ENCODE data around the gene KRTAP10-10.
"Not testable (repeated sequence)": the region's sequence is repeated elsewhere in the genome, so short reads cannot be mapped to it uniquely, and the experiment has no call there.

The KRTAP10-10 gene

DNA sequence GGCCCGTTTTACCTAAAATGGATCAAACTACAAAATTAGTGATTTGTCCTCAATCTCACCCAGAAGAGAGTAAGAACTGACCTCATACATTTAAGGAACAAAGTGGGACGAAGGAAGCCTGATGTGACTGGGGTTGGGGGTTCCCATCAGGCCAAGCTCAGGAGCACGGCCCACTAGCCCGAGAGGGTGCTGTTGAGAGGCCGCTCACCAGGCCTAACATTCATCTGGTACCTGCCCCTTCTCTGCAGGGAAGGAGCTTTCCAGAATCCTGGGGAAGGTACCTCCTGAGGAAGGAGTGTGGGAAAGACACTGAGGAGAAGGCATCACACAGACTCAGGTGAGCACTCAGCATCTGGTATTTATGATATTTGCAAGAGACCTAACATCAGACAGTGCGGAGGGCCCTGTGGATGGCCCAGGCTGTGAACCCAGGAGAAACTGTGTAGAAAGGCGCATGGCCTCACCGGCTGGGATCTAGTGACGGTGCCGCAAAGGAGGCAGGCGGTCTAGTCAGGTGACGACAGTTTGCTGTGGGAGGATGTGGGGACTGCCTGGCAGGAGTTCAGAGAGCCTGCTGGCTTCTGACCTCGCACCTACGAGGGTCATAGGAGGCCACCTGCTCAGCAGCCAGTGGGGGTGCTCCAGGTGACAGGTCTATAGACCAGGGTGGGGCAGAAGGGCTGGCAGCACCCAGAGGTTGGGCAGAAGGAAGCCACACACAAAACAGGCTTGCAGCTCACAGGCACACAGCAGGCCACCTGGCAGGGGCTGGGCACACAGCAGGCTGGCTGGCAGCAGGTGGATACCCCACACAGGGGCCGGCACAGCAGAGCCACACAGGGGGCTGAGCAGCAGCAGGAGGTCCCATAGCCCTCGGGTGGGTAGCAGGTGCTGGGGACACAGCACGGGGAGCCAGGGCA, 16.8 kb downstream of the KRTAP10-10 start:
- no peak for DNase-seq

DNA sequence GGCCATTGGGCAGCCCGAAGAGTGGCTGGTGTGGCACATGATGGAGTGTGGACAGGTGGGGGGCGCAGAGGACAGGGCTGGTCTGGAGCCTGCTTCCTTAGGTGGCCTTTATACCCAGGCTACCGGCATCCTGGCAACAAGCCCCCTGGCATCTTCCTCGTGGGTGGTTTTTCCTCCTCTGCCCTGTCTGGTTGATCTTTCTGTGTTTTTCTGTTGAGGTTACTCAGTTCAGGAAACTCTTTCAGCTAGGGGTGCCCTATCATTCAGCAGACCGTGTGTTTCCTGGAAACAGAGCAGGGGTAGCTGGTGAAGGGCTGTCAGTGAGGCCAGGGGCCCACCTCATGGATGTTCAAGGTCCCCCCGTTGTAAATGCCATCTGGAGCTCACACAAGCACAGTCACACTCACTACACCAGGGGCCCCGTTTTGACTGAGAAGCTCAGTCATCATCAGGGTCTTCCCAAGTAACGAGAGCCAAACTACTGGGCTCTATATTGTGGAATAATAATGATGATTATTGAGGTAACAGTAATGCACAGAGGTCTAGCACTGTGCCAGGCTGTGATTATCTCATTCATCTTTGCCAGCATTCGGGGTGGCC, 17.5 kb downstream of the KRTAP10-10 start, which contains the start of gene KRTAP12-4:
Gene KRTAP12-4, minus strand, starts transcription at position 84 of the 600 bp plus-strand sequence. Its CDS starts 45 bp downstream, at position 39.
- no peak for DNase-seq

DNA sequence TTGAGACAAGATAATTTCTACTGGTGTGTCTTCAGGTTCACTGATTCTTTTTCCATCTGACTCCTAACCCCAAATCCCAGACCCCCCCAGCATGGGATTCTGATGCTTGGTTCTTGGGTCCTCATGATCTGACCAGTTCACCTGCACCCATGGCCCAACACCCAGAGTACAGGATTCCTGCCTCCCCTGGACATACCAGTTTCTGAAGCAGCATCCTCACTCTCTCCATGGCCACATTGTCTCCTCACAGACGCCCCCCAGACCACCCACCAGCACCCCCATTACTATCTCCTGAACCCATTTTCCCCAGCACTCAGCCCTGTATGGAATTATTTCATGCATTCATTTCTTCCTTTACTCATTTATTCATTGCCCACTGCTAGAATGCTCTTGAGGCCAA, 19.7 kb downstream of the KRTAP10-10 start:
- DNase-seq = no peak

DNA sequence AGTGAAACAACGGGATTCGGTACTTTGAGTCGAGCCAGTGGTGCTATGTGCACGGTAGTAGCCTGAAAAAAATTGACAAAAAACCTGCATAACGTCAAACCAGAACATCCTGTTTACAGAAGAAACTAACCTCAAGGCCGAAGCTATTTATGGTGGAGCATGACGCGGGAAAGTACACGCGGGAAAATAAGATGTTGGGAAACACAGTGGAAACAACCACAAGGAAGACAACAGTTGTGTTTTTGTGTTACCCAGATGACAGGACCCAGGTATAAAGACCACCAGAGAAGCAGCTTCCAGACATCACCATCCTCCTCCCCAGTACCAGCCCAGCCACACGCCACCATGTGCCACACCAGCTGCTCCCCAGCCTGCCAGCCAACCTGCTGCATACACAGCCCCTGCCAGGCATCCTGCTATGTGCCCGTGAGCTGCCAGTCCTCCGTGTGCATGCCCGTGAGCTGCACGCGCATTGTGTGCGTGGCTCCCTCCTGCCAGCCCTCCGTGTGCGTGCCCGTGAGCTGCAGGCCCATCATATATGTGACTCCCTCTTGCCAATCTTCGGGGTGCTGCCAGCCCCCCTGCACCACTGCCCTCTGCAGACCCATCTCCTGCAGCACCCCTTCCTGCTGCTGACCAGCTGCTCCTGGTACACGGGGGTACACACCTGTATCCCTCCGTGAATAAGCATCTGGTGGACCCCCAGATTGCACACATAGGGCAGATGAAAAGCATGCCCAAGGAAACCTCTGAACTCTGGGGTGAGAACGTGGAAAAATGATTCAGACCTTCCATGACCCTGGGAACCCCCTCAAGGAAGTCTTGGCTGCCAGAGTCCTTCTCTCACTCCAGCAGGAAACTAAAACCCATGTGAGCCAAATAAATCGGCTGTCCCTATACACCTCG, 20.7 kb downstream of the KRTAP10-10 start, which contains the start of gene KRTAP12-3:
Gene KRTAP12-3, plus strand, starts transcription at position 298 of the 906 bp plus-strand sequence. Its CDS starts 48 bp downstream, at position 346.
- no peak for DNase-seq

DNA sequence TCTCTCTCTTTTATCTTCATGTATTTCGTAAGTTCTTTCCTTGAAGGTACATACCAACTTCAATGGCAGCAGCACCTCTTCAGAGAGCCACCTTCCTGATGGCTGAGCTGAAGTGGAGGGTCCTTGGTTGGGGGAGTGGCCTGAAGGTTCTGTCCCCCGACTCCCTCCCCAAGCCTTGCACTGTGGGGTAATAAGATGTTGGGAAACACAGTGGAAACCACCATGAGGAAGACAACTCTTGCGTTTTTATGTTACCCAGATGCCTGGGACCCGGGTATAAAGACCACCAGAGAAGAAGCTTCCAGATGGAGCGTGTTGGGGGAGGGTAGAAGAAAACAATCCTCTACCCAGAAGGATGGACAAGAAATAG, 21.4 kb downstream of the KRTAP10-10 start:
- DNase-seq = no peak

DNA sequence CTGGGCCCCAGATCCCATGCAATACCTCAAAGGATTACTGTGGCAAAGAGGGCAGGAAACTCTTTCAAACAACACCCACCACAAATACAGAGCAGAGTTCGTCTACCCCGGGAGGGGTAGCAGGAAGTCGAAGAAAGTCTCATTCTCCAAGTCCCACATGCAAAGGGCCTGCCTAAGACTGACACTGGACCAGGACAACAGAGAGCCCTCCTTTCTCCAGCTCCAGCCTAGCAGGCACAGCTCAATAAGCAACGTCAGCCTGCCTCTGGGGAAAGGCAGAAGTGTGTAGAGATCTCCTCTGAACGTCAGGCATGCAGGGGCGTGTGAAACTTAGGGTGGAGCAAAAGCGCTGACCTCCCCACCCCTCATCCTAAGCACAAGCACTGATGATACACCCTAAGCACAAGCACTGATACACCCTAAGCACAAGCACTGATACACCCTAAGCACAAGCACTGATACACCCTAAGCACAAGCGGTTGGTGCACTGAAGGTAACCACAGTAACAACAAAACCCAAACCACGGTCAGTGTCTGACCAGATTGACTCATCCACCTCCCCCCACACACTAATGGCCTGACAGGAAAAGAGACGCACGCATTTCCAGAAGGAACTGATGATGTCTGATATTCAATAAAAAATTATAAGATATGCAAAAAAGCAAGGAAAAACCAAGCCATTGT, 21.9 kb downstream of the KRTAP10-10 start:
- no peak for DNase-seq

DNA sequence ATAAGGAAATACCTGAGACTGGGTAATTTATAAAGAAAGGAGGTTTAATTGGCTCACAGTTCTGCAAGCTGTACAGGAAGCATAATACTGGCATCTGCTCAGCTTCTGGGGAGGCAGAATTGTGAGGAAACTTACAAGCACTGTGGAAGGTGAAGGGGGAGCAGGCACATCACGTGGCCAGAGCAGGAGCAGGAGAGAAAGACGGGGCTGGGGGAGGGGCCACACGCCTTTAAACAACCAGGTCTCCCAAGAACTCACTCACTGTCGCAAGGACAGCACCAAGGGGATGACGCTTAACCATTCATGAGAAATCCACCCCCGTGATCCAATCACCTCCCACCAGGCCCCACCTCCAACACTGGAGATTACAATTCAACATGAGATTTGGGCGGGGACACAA, 24.4 kb downstream of the KRTAP10-10 start:
- not testable (repeated sequence) for DNase-seq

DNA sequence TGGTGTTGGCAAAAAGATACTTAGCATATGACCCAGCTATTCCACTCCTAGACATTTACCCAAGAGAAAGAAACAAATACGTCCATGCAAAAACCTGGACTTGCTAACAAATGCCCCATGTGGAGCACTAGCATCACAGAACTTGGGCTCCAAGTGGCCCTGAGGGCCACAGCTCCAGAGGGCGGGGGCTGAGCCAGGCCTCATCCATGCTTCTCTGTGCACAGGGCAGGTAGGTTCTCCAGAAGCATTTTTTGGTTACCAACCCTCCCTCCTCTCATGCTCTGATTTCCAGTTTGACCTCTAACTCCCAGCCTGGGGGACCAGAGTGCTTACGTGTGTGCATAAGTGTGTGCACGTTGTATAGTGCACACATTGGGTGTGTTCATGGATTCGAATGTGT, 27.5 kb downstream of the KRTAP10-10 start:
- DNase-seq = no peak

DNA sequence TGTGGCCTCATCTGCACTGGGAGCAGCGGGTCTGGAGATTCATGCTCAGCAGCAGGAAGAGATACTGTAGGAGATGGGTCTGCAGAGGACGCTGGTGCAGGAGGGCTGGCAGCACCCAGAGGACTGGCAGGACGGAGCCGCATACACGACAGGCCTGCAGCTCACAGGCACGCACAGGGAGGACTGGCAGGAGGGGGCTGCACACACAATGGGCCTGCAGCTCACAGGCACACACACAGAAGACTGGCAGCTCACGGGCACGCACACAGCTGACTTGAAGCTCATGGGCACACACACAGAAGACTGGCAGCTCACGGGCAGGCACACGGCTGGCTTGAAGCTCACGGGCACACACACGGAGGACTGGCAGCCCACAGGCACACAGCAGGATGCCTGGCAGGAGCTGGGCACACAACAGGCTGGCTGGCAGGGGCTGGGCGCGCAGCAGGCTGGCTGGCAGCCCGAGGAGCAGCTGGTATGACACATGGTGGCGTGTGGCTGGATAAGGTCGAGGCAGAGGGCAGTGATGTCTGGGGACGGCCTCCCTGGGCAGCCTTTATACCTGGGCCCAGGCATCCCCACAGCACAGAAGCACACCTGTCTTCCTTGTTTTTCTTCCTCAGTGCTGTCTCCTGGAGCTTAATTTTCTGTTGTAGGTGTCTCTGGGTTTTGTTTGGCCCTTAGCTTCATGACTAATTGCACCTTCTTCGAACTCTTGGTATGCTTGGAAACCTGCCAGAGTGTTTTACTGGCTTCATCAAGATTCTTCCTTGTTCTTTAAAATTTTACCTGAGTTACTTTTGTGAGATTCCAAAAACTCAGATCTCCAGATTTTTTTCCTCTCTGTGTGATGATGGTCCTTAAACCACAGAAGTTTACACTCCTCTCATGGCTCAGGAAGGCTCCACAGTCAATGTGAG, 29.5 kb downstream of the KRTAP10-10 start, which contains the start of gene KRTAP12-2:
Gene KRTAP12-2, minus strand, starts transcription at position 527 of the 920 bp plus-strand sequence. Its CDS starts 41 bp downstream, at position 486.
- DNase-seq = no peak

DNA sequence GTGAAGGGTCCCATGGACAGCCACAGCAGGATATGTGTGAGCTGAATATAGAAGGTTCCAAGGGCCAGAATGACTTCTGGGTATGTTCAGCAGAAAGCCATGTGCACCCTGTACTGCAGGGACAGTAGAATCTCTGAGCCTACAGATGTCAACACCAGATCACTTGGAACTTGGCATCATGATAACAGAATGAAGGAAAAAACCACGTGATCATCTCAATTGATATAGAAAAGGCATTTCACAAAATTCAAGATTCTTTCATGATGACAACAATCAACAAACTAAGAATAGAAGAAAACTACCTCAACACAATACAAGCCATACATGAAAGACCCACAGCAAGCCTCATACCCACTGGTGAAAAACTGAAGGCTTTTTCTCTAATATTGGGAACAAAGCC, 30.5 kb downstream of the KRTAP10-10 start:
- no peak for DNase-seq

DNA sequence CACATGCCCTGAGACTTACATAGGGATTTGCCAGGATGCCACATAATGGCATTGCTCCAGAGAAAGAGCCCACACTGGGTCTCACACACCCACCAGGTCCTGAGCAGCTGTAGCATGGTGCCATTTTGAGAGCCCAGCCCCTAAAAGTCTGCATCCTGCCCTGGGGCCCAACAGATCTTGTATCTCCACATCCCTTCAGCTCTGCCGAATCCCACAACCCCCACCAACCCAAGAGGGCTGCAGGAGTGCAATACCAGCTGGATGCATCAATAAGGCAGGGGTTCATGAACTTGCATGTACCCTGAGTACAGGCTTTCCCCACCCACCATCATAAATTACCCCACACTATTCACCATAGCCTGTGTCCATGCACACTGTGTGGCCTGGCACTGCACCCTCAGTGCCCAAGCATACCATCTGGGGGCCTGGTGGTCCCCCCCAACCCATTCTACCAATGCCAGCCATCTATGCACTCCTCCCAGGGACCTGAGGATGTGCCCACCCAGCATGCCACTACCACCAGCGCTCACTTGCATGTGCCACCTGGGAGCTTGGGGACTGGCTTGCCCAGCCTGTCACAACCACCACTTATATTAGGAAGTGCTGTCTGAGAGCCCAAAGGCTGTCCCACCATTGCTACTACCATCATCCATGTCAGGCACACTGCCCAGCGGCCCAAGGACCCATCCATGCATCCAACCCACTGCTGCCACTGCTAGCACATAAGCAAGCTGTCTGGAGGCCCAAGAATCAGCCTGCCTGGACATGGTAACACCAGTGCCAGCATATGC, 33.7 kb downstream of the KRTAP10-10 start:
- no peak for DNase-seq

DNA sequence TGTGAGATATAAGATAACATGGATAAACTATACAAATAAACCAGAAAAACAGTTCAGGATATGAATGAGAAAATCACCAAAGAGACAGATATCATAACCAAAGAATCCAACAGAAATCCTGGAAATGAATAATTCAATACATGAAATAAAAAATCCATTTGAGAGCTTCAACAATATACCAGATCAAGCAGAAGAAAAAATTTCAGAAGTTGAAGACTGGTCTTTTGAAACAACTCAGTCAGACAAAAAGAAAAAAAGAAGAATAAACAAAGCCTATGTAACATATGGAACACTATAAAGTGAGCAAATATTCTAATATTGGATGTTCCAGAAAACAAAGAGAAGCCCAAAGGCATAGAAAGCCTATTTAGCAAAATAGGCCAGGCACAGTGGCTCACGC, 34.8 kb downstream of the KRTAP10-10 start:
- no peak for DNase-seq

DNA sequence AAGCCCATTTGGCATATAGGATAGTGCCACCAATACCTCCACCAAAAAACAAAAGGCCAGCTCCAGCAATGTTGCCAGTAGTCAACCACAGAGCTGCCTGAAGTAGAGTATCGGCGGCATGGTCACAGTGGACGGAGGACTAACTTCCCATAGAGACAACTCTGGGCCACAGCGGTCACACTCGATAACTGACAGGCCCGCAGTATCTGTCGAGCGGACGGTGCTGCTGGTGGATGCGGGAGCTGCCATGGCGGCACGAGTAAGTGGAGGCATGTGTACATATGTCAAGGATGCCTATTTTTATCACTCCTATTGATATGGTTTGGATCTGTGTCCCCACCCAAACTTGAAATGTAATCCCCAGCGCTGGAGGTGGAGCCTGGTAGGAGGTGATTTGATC, 40.7 kb downstream of the KRTAP10-10 start:
- no peak for DNase-seq

DNA sequence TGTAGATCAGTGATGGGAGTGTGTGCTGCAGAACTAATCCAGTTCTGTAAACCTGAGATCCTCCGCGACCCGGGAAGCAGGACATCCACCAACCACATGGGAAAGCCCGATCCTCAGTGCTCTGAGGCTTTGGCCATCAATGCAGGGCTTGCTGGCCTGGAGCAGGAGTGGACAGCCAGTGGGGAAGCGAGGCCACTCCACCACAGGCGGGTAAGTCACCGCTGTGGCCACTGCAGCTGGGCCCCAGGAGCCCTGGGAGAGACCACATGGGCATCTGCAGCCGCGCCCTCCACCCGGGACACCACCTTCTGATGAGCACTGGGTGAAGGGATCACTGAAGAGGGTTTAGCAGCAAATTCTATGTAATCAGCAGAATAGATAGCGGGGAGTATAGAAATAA, 44.0 kb downstream of the KRTAP10-10 start:
- DNase-seq = no peak

DNA sequence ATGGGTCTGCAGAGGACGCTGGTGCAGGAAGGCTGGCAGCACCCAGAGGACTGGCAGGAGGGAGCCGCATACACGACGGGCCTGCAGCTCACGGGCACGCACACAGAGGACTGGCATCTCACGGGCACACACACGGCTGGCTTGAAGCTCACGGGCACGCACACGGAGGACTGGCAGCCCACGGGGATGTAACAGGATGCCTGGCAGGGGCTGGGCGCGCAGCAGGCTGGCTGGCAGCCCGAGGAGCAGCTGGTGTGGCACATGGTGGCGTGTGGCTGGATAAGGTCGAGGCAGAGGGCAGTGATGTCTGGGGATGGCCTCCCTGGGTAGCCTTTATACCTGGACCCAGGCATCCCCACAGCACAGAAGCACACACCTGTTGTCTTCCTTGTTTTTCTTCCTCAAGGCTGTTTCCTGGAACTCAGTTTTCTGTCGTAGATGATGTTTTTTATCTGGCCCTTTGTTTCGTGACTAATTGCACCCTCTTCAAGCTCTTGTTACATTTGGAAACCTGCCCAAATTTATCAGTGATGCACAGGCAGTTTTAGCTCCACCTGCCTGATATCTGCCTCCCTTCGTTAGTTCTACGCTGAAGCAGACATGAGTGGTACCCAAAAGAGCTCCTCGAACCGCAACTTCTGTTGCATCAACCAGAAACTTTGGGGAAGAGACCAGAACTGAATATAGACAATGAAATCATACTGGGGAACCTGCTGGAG, 44.9 kb downstream of the KRTAP10-10 start, which contains the start of gene KRTAP12-1:
Gene KRTAP12-1, minus strand, starts transcription at position 303 of the 719 bp plus-strand sequence. Its CDS starts 40 bp downstream, at position 263.
- DNase-seq = no peak

DNA sequence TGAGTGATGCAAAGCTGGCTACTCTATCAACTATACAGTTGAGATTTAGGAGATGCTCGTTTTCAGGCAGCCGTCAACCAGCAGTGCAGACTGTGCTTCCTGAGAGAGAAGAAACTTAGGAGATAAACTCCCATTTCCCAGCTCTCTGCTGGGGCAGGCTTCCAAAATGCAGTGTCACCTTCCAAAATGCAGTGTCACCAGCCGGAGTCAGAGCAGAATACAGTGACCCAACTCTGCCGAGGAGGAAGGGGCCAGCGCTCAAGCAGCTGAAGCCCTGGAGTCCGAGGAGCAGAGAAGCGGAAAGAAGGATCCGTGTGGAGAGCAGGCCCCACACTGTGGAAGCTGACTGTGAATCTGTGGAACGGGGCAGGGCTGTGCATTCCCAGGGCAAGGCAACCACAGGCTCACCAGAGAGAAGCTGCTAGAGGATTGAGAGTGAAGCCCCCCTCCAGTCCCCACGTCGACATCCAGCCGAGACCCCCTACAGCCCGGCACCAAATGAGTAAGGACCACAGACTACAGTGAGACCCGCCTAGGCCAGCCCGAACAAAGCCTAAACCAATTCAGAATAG, 45.5 kb downstream of the KRTAP10-10 start:
- no peak for DNase-seq

DNA sequence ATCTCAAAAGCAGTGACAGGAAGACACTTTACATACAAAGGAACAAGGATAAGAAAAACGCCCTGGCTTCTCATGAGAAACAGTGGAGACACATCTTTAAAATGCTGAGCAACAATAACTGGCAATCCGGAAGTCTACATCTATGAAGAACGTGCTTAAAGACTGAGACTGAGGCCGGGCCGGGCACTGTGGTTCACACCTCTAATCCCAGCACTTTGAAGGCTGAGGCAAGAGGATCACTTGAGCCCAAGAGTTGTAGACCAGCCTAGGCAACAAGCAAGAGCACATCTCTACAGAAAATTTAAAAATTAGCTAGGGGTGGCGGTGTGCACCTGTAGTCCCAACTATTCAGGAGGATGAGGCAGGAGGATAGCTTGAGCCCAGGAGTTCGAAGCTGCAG, 46.9 kb downstream of the KRTAP10-10 start:
- DNase-seq = no peak

DNA sequence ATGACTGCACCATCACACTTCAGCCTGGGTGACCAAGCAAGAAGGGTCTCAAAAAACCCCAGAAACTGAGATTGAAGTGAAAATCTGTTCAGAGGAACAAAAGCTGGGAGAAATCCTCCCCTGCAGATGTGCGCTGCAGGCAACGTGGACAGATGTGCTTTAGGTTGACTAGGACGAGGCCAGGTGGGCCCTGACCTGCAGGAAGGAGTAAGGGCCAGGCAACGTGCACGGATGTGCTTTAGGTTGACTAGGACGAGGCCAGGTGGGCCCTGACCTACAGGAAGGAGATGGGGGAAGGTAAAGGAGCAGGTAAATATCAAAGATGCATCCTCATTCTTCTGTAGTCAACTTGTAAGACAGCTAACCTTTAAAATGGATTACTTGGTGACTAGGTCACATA, 47.3 kb downstream of the KRTAP10-10 start:
- no peak for DNase-seq

DNA sequence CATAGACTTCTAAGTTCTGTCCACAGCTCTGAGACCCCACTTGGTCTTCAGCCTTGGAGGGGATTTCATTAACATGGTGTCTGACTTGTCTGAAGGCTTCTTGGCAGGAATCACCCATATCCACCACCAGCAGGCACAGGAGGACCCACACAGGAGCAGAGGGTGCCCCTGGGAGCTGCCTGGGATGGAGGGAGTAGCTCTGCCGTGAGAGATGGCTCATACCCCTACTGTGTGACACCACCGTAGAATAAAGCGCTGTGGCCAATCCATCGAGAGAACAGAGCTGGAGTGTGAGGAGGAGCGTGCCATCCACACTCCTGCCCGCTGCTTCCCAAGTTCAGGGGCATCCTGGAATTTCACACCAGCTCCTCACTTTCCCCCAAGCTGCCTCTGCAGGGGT, 47.9 kb downstream of the KRTAP10-10 start:
- not testable (repeated sequence) for DNase-seq

Measured in activated T-cell treated with anti-CD3 and anti-CD28 coated beads, Interleukin-2, amount 50 U/mL, for 48 hours (primary cell).